ENCODE data around the gene IQCH.

DNA sequence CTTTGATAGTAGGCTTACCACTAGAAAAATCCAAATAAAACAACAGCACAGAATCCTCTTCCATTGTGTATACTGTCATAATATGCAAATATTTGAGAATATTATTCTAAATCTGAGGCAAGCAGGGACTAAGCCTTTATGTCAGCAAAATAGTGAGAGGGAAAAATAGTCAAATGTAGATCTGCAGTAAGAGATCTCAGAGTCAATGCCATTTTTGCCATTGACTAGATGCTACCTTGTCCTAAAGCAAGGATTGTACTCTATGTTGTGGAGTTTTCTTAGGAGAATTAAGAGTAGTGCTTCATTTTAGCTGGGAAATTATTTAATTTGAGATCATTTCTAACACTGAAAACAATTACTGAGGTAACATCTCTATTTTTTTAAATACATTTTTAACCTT is 50.2 kb downstream of the IQCH start:
- TF ChIP-seq CTCF (conservative IDR thresholded peaks at IDR 0.05; ENCODE audit: low read depth, low read length) (no peak), EZH2 (IDR thresholded peaks at IDR 0.05; ENCODE audit: low read length, unreplicated experiment) (no peak)

Measured in PC-3 (cell line).